Measurements from ENCODE around the gene FBXO34.

- TF ChIP-seq TAF1 (IDR thresholded peaks at IDR 0.05; ENCODE audit: low read depth) (no peak), YY1 (IDR thresholded peaks at IDR 0.05; ENCODE audit: low read depth) (no peak), MAX (IDR thresholded peaks at IDR 0.05) (no peak), RAD21 (IDR thresholded peaks at IDR 0.05; ENCODE audit: low read depth) (no peak)
Measured at GRCh38 chr14:55314449-55314848, 43.2 kb downstream of the FBXO34 start.

All from Ishikawa (cell line).